NT2/D1 (cell line): ENCODE results near the gene GPR3.

Experiments used
- SUZ12 ChIP-seq: IDR thresholded peaks from 2 replicates; pipeline ENCODE4 v1.6.1; 2011; ENCODE audit not compliant: insufficient read length, insufficient read depth; ENCODE audit errors: extremely low read depth
- YY1 ChIP-seq: IDR thresholded peaks from 2 replicates; pipeline ENCODE4 v1.6.1; 2011; ENCODE audit not compliant: insufficient read length, insufficient read depth
- ZNF274 ChIP-seq: IDR thresholded peaks from 2 replicates; pipeline ENCODE4 v1.6.1; 2011; ENCODE audit warnings: mild to moderate bottlenecking, low read depth, low read length

- no peak for TF ChIP-seq YY1
- TF ChIP-seq ZNF274 = no peak
- no peak for TF ChIP-seq SUZ12
Observed at GRCh38 chr1:27372808-27373690, 19.4 kb upstream of the GPR3 start.
